Measurements from ENCODE around the gene RBM33.

- TF ChIP-seq CBX5 (CRISPR knock-in tag; IDR thresholded peaks at IDR 0.05; ENCODE audit: borderline replicate concordance), result no peak
- TF ChIP-seq ZBTB1 (CRISPR knock-in tag; IDR thresholded peaks at IDR 0.05; ENCODE audit: borderline replicate concordance), result no peak
- TF ChIP-seq KAT7 (CRISPR knock-in tag; IDR thresholded peaks at IDR 0.05; ENCODE audit: borderline replicate concordance), result no peak
These were observed 85.4 kb downstream of the RBM33 start for GRCh38 chr7:155729847-155730246.
